ENCODE measurements around the gene RNF39. TPM values are rescaled to one million over a fixed set of nuclear protein-coding genes. Genes with fewer than 3 reads are reported as not detected.

The RNF39 gene
- total and polyA plus RNA-seq, 2 experiments from 2014 or later: 0.50 to 0.94 TPM

- TF ChIP-seq CTCF (conservative IDR thresholded peaks at IDR 0.05; ENCODE audit: low read depth in 2 of 2) (no peak), NANOG (IDR thresholded peaks at IDR 0.05; ENCODE audit: borderline replicate concordance) (no peak)
Observed at GRCh38 chr6:30062471-30063178, 12.9 kb downstream of the RNF39 start (continued).

- H3K27me3 Mint-ChIP-seq (ENCODE audit: insufficient read depth, low read depth, poor library complexity): peaks cover 4% of the 10 kb centered on the region
- peak; percentile 8; the same call in 2 of the 3 replicates for ATAC-seq
- TF ChIP-seq ZNF462 (CRISPR knock-in tag; IDR thresholded peaks at IDR 0.05) (no peak), CREB1 (CRISPR knock-in tag; IDR thresholded peaks at IDR 0.05; ENCODE audit: low read depth) (no peak), EZH2 (IDR thresholded peaks at IDR 0.05; ENCODE audit: low read depth, unreplicated experiment) (no peak), NANOG (IDR thresholded peaks at IDR 0.05; ENCODE audit: borderline replicate concordance) (no peak), CTCF (conservative IDR thresholded peaks at IDR 0.05; ENCODE audit: low read depth in 2 of 2) (no peak), EZH2phosphoT487 (IDR thresholded peaks at IDR 0.05; ENCODE audit: unreplicated experiment) (no peak), JUNB (IDR thresholded peaks at IDR 0.05; ENCODE audit: unreplicated experiment) (no peak), ZNF114 (CRISPR knock-in tag; IDR thresholded peaks at IDR 0.05) (no peak)
Observed at GRCh38 chr6:30061858-30062458, 13.6 kb downstream of the RNF39 start.

More at GRCh38 chr6:30061858-30062458, 13.6 kb downstream of the RNF39 start:
- Histone ChIP-seq H3K9me2 (ENCODE audit: insufficient read depth) (no peaks in the 10 kb centered on the region), H3K4me2 (peak overlapping the region; percentile 96), H3K27ac (ENCODE audit: low read depth) (no peak overlapping the region), H3K4me3 (peak overlapping the region; percentile 83), H3K4me1 (ENCODE audit: insufficient read depth) (peaks cover 15% of the 10 kb centered on the region), H4K20me1 (replicated peaks; ENCODE audit: insufficient read depth) (no peaks in the 10 kb centered on the region), H2AFZ (peak overlapping the region; percentile 98), H3K27me3 (ENCODE audit: insufficient read depth) (no peaks in the 10 kb centered on the region), H3K79me2 (replicated peaks; ENCODE audit: insufficient read depth) (peaks cover 10% of the 10 kb centered on the region; the same call in 1 of the 2 replicates), H3F3A (replicated peaks; ENCODE audit: low read depth) (peaks cover 11% of the 10 kb centered on the region; the same call in 1 of the 2 replicates), H3K36me3 (ENCODE audit: insufficient read depth) (no peaks in the 10 kb centered on the region)
- peaks cover 9% of the 10 kb centered on the region; the same call in 2 of the 3 replicates for H3K4me1 Mint-ChIP-seq
- H3K9me3 Mint-ChIP-seq: no peaks in the 10 kb centered on the region
- DNase-seq (ENCODE audit: low spot score): peak; percentile 23
- H3K36me3 Mint-ChIP-seq (ENCODE audit: low read depth): no peaks in the 10 kb centered on the region; the same call in 2 of the 3 replicates
- H3K4me3 Mint-ChIP-seq: peak overlapping the region; percentile 97
- peak overlapping the region; percentile 81 for H3K27ac Mint-ChIP-seq
